ENCODE measurements around the gene BBOX1.
A peak's percentile ranks its signal among the peaks of the same experiment; 100 is the strongest.

BBOX1 gene

DNA sequence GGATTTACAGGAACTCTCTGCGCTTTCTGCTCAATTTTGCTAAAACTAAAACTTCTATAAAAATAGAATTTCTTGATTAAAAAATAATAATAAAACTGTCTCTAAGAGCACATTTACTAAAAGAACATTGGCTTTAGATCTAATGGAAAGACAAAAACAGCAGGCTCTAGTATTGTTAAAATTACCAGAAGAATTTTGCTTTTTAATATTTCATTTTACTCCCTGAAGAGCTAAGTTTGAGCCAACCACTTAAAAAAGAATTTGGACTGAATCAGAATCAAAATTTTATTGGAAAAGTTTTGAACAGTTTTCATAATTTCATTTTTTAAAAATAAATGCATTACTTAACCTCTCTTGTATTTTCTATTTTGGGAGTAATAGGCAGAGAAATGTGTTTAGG lies 107.3 kb downstream of the BBOX1 start:
- TF ChIP-seq TAF1 (IDR thresholded peaks at IDR 0.05; ENCODE audit: borderline replicate concordance, insufficient read depth, low read length), result no peak
- no peak for TF ChIP-seq SIN3A (IDR thresholded peaks at IDR 0.05; ENCODE audit: borderline replicate concordance, insufficient read depth, low read length)
- TF ChIP-seq POLR2AphosphoS5 (IDR thresholded peaks at IDR 0.05; ENCODE audit: low read depth, low read length), result no peak
- TF ChIP-seq, protein P1, sequence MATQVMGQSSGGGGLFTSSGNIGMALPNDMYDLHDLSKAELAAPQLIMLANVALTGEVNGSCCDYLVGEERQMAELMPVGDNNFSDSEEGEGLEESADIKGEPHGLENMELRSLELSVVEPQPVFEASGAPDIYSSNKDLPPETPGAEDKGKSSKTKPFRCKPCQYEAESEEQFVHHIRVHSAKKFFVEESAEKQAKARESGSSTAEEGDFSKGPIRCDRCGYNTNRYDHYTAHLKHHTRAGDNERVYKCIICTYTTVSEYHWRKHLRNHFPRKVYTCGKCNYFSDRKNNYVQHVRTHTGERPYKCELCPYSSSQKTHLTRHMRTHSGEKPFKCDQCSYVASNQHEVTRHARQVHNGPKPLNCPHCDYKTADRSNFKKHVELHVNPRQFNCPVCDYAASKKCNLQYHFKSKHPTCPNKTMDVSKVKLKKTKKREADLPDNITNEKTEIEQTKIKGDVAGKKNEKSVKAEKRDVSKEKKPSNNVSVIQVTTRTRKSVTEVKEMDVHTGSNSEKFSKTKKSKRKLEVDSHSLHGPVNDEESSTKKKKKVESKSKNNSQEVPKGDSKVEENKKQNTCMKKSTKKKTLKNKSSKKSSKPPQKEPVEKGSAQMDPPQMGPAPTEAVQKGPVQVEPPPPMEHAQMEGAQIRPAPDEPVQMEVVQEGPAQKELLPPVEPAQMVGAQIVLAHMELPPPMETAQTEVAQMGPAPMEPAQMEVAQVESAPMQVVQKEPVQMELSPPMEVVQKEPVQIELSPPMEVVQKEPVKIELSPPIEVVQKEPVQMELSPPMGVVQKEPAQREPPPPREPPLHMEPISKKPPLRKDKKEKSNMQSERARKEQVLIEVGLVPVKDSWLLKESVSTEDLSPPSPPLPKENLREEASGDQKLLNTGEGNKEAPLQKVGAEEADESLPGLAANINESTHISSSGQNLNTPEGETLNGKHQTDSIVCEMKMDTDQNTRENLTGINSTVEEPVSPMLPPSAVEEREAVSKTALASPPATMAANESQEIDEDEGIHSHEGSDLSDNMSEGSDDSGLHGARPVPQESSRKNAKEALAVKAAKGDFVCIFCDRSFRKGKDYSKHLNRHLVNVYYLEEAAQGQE (IDR thresholded peaks at IDR 0.05; ENCODE audit: insufficient read depth in 1 of 2, low read depth in 2 of 2, low read length in 2 of 2), result no peak

DNA sequence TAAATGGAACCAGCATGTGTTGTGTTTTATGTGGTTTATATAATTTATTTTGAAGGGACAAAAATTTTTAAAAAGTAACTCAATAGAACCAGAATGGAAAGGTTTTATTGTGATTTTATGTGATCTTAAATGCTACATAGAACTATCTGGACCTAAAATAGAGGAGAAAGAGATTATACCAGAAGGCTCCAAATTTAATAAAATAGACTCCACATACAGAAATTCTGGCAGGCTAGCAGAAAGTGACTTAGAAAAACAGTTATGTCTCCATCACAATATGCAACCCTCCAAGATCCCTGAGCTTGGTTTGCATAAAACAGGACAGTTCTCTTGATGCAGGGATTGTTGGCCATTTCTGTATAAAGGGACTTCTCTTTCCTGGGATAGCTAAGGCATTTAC lies 107.9 kb downstream of the BBOX1 start:
- TF ChIP-seq SIN3A (IDR thresholded peaks at IDR 0.05; ENCODE audit: borderline replicate concordance, insufficient read depth, low read length) (no peak), FOXP2 (optimal IDR thresholded peaks at IDR 0.05; ENCODE audit: borderline replicate concordance, extremely low read depth, extremely low read length, insufficient read depth) (no peak), POLR2AphosphoS5 (IDR thresholded peaks at IDR 0.05; ENCODE audit: low read depth, low read length) (no peak), TAF1 (IDR thresholded peaks at IDR 0.05; ENCODE audit: borderline replicate concordance, insufficient read depth, low read length) (no peak)
- TF ChIP-seq, protein P1 (IDR thresholded peaks at IDR 0.05; ENCODE audit: insufficient read depth in 1 of 2, low read depth in 2 of 2, low read length in 2 of 2), result no peak

DNA sequence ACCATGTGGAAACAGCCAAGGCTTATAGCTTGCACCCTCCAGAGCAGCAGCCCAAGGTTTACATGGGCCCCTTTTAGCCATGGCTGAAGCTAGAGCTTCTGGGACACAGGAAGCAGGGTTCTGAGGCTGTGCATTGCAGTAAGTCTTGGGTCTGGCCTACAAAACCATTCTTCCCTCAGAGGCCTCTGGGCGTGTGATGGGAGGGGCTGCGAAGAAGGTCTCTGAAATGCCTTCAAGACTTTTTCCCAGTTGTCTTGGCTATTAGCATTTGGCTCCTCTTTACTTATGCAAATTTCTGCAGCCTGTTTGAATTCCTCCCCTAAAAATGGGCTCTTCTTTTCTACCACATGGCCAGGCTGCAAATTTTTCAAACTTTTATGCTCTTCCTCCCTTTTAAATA lies 109.5 kb downstream of the BBOX1 start:
- TF ChIP-seq TAF1 (IDR thresholded peaks at IDR 0.05; ENCODE audit: borderline replicate concordance, insufficient read depth, low read length) (no peak), FOXP2 (optimal IDR thresholded peaks at IDR 0.05; ENCODE audit: borderline replicate concordance, extremely low read depth, extremely low read length, insufficient read depth) (no peak), POLR2AphosphoS5 (IDR thresholded peaks at IDR 0.05; ENCODE audit: low read depth, low read length) (no peak), SIN3A (IDR thresholded peaks at IDR 0.05; ENCODE audit: borderline replicate concordance, insufficient read depth, low read length) (no peak)
- TF ChIP-seq, protein P1 (IDR thresholded peaks at IDR 0.05; ENCODE audit: insufficient read depth in 1 of 2, low read depth in 2 of 2, low read length in 2 of 2), result no peak

DNA sequence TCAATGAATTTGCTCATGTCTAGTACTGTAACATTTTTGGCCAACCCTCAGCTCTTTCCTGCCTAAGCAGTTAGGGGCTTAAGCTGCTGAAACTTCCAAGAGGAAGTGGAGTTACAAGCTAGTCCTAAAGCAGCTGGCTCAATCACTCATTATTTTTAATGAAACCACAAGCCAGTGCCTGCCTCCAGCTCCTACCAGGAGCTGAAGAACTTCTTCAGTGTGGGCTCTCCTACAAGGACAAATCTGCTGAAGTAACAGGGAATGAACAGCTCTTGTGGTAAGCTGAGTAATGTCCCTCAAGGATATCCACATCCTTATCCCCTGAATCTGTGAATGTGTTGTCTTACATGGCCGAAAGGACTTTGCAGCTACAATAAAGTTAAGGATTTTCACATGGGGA lies 112.5 kb downstream of the BBOX1 start:
- TF ChIP-seq SIN3A (IDR thresholded peaks at IDR 0.05; ENCODE audit: borderline replicate concordance, insufficient read depth, low read length) (no peak), POLR2AphosphoS5 (IDR thresholded peaks at IDR 0.05; ENCODE audit: low read depth, low read length) (no peak), TAF1 (IDR thresholded peaks at IDR 0.05; ENCODE audit: borderline replicate concordance, insufficient read depth, low read length) (no peak), FOXP2 (optimal IDR thresholded peaks at IDR 0.05; ENCODE audit: borderline replicate concordance, extremely low read depth, extremely low read length, insufficient read depth) (no peak)
- TF ChIP-seq, protein P1 (IDR thresholded peaks at IDR 0.05; ENCODE audit: insufficient read depth in 1 of 2, low read depth in 2 of 2, low read length in 2 of 2), result 0 out of 4 replicates have a peak, but pooled peaks of 1 of the 2 experiments have one; percentile 1
